Measurements from ENCODE around the gene XAB2.
"Not testable (repeated sequence)": the region's sequence is repeated elsewhere in the genome, so short reads cannot be mapped to it uniquely, and the experiment has no call there.

Gene XAB2

DNA sequence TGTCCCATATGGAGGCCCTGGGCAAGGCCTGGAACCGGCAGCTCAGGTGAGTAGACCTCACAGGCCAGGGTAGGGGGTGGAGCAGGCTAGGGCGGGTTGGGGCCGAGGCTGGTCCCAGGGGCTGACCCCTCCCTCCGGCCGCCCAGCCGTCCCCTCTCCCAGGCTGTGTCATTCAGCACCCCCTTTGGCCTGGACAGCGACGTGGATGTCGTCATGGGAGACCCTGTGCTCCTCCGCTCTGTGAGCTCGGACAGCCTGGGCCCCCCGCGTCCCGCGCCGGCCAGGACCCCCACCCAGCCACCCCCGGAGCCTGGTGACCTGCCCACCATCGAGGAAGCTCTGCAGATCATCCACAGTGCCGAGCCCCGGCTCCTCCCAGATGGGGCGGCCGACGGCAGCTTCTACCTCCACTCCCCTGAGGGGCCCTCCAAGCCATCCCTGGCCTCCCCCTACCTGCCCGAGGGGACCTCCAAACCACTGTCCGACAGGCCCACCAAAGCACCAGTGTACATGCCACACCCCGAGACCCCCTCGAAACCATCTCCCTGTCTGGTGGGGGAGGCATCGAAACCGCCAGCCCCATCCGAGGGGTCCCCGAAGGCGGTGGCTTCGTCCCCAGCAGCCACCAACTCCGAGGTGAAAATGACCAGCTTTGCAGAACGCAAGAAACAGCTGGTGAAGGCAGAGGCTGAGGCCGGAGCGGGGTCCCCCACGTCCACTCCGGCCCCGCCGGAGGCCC lies 17.6 kb downstream of the XAB2 start:
- DNase-seq: no peak

DNA sequence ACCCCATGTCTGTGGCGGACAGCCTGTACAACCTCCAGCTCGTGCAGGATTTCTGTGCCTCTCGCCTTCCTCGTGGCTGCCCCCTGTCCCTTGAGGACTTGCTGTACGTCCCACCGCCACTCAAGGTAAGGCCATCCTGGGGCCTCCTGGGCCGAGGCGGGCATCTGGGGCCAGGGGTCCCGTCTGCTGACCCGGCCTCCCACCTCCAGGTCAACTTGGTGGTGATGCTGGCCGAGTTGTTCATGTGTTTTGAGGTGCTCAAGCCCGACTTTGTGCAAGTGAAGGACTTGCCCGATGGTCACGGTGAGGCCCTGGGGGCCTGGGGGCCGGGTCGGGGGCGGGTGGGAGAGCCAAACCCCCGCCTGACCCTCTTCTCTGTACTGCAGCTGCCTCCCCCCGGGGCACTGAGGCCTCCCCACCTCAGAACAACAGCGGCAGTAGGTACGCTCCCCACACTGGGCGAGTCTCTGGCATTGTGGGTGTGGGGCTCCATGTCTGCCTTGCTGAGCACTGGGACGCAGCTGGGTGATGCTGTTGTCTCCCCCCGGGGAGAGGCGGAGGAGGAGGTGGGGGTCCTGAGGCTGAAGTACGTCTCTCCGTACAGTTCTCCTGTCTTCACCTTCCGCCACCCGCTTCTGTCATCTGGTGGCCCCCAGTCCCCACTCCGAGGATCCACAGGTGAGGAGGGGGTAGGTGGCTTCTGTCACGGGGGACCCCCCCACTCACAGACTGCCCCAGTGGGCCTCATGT lies 18.7 kb downstream of the XAB2 start:
- no peak for DNase-seq

DNA sequence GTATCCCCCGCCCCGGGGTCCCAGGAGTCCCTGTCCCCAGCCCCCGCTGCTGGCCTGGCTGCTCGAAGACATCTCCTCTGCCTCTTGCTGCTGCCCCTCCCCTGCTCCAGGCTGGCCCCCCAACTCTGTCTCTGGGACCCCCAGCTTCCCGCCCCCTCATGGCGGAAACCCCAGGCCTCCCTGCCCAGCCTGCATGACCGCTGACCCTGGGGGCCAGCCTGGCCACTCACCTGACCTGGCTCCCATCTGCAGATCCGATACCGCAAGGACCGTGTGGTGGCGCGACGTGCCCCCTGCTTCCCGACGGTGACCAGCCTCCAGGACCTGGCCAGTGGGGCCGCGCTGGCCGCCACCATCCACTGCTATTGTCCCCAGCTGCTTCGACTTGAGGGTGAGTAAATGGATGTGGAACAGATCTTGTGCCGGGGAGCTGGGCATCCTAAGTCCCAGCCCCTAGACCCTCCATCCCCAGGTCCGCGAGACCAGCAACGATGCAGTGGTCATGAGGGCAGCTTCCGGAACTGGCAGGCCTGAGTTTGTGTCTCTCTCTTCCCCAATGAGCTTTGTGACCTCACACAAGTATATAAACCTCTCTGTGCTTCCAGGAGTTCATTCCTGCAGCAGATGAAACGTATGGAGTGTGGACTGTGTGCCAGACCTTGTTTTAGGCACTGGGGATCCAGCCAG lies 21.3 kb downstream of the XAB2 start:
- no peak for DNase-seq

GRCh38 chr19:7607212-7607873 lies 22.0 kb downstream of the XAB2 start:
- no peak for DNase-seq

GRCh38 chr19:7606289-7606688 lies 23.1 kb downstream of the XAB2 start:
- DNase-seq: no peak

GRCh38 chr19:7605490-7606222 lies 23.7 kb downstream of the XAB2 start:
- DNase-seq: no peak

DNA sequence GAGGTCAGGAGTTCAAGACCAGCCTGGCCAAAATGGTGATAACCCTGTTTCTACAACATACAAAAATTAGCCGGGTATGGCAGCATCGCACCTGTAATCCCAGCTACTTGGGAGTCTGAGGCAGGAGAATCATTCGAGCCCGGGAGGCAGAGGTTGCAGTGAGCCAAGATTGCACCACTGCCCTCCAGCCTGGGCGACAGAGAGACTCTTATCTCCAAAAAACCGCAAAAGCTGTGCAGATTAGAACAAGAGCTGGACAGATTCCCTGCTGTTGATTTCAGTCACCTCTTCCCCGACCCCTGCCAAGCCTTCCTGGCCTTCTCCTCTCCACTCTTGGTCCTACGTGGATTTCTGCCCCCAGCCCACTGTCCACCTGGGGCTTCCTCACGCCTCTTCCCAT lies 25.4 kb downstream of the XAB2 start:
- DNase-seq: no peak

DNA sequence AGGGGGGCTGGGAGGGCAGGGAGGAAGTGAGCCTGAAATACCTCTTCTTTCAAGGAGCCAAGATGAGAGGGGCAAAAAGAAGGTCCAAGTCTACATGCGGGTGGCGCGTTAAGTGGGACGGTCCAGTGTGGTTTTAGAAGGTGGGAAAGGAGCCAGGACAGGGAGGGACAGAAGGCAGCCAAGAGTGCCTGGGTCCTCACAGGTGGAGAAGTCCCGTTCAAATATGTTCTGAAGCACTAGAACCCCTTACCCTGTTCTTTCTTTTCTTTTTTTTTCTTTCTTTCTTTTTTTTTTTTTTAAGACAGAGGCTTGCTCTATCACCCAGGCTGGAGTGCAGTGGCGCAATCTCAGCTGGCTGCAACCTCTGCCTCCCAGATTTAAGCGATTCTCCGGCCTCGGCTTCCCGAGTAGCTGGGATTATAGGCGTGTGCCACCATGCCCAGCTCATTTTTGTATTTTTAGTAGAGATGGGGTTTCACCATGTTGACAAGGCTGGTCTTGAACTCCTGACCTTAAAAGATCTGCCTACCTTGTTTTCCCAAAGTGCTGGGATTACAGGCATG lies 26.3 kb downstream of the XAB2 start:
- DNase-seq: no peak

GRCh38 chr19:7602240-7602934 lies 27.0 kb downstream of the XAB2 start:
- DNase-seq: no peak

DNA sequence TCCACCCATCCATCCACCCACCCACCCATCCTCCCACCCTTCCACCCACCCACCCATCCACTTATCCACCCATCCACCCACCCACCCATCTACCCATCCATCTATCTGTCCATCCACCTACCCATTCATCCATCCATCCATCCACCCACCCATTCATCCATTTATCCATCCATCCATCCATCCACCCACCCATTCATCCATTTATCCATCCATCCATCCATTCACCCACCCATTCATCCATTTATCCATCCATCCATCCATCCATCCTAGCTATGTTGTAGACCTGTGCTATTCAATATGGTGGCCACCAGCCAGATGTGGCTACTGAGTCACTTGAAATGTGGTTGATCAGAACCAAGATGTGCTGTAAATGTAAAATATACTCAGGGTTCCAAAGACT lies 28.6 kb downstream of the XAB2 start:
- no peak for DNase-seq

DNA sequence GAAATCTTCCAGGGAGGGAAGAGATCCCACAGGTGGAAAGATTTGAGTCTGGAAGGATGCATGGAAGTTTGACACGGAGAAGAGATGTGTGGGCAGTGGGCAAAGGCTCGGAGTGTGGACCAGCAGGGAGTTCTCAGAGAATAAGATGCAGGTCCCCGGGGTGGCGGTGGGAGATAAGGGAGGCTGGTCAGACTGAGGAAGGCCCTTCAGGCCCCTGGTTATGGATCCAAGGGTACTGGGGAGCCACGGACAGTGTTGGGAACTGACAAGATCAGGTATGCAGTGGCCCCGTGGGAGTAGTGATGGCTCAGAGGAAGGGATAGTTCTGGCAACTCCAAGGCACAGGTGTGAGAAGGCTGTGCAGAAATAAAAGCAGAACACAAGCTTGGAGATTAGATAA lies 31.2 kb downstream of the XAB2 start:
- DNase-seq: no peak

DNA sequence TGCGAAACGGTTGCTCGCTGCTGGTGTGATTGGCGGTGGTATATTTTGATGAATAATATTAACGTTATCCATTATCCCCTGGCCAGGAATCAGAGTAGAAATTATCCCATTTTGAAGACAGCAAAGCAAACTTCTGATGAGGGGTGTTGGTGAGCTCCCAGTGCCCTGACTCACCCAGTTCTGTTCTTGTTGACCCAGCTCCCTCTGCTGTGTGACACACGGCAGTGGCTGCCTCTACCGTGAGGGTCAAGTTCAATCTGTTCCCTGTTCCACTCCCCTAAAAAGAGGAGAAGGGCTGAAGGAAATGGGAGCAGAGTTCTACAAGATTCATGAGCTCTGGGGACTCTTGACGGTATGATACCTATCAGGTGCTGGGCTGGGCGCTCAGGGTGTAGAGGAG lies 31.7 kb downstream of the XAB2 start:
- DNase-seq: no peak

DNA sequence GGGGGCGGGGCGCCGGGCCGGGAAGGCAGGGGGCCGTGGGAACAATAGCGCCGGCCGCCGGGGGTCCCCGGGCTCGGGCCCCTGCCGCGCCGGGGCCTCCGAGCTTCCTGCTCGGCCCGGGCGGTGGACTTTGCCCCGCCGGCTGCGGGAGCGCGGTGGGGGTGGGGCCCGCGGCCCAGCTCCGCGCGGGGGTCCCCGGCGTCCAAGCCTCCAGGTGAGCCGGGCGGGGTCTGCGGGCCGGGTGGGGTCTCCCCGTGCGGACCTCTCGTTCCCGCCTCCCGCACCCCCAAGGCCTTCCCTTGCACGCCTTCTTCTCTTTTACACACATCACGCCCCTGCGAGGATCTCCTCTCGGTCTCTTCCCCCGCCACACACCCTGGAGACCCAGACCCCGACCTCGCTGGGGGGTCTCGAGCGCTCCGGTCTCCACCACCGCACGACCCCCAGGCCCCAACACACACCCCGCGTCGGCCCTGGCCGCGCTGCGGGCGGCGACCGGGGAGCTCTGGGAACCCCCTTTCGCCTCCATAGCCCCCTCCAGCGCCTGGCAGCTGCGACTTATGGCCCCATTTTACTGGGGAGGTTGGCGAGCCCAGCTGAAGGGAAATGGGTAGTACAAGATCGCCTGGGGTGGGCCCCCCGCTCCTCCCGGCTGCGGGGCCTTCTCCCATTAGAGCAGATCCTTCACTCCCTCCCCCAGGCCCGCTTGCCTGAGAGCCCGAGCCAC lies 33.0 kb downstream of the XAB2 start:
- no peak for DNase-seq

- peak; percentile 79 to 89 for DNase-seq
Measured at GRCh38 chr19:7595466-7596133, 33.7 kb downstream of the XAB2 start, which contains the start of gene CAMSAP3. TSS of gene CAMSAP3 (plus strand) at chr19:7595863. CDS start at chr19:7596003, 140 bp downstream.

DNA sequence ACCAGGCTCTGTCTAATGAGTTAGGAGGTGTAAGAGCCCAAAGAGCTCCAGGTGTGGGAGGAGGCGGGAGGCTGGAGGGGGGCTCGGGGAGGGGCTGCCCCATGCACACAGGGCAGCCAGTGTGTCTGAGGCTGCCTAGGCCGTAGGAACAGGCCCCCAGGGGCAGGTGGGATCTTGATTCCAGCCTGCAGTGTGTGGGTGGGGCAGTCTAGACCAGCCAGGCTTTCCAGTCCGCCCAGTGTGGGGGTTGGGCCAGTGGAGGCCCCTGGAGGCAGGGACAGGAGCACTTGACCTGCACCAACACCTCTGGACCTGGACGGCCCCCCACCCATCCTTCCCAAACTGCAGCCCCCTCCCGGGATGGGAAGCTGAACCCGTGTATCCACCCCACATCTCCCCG lies 39.1 kb downstream of the XAB2 start:
- DNase-seq: no peak

- DNase-seq: no peak
Measured at GRCh38 chr19:7589822-7590221, 39.5 kb downstream of the XAB2 start.

- no peak for DNase-seq
Measured at GRCh38 chr19:7582446-7582845, 46.9 kb downstream of the XAB2 start.

GRCh38 chr19:7579182-7579581 lies 50.2 kb downstream of the XAB2 start:
- DNase-seq: no peak

- no peak for DNase-seq
Measured at GRCh38 chr19:7578127-7578526, 51.2 kb downstream of the XAB2 start.

DNA sequence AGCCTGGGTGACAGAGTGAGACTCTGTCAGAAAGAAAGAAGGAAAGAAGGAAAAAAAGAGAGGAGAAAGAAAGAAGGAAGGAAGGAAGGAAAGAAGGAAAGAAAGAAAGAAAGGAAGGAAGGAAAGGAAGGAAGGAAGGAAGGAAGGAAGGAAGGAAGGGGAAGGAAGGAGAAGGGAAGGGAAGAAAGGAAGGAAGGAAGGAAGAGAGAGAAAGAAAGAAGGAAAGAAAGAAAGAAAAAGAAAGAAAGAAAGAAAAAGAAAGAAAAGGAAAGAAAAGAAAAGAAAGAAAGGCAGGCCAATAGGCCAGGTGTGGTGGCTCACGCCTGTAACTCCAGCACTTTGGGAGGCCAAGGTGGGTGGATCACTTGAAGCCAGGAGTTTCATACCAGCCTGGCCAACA lies 51.9 kb downstream of the XAB2 start:
- not testable (repeated sequence) for DNase-seq
